WTC11 (cell line): ENCODE results near the gene GIT1. TPM values are rescaled to one million over a fixed set of nuclear protein-coding genes. Genes with fewer than 3 reads are reported as not detected.

Source experiments
- ATF1 ChIP-seq: sonication (generic); formaldehyde crosslinking; IDR thresholded peaks from 2 replicates; pipeline ENCODE4 v1.8.1; 2023; ENCODE audit warnings: mild to moderate bottlenecking, moderate library complexity, missing genetic modification reagents
- ATF3 ChIP-seq: sonication (generic); formaldehyde crosslinking; conservative IDR thresholded peaks from 2 replicates; pipeline ENCODE4 v1.8.1; 2022; ENCODE audit warnings: mild to moderate bottlenecking, missing genetic modification reagents
- ATF6 ChIP-seq: sonication (generic); formaldehyde crosslinking; IDR thresholded peaks from 2 replicates; pipeline ENCODE4 v1.8.1; 2023; ENCODE audit warnings: mild to moderate bottlenecking, missing genetic modification reagents
- CBFB ChIP-seq: sonication (generic); formaldehyde crosslinking; IDR thresholded peaks from 2 replicates; pipeline ENCODE4 v1.8.1; 2022; ENCODE audit warnings: mild to moderate bottlenecking, low read depth, missing genetic modification reagents
- CTCF ChIP-seq: fragments of 200-600 bp; IDR thresholded peaks from 2 replicates; pipeline ENCODE4 v1.8.0; 2022; ENCODE audit warnings: antibody characterized with exemption
- ERG ChIP-seq: fragments of 250-450 bp; sonication (Bioruptor Pico); IDR thresholded peaks from 2 replicates; pipeline ENCODE4 v1.8.0; 2021; ENCODE audit warnings: mild to moderate bottlenecking
- ESRRA ChIP-seq: sonication (generic); formaldehyde crosslinking; IDR thresholded peaks from 2 replicates; pipeline ENCODE4 v1.8.1; 2022; ENCODE audit warnings: mild to moderate bottlenecking, missing genetic modification reagents, borderline replicate concordance
- GTF2I ChIP-seq: fragments of 250-450 bp; sonication (Bioruptor Pico); conservative IDR thresholded peaks from 2 replicates; pipeline ENCODE4 v1.4.0; 2021; ENCODE audit warnings: mild to moderate bottlenecking
- HMGXB4 ChIP-seq: sonication (generic); formaldehyde crosslinking; IDR thresholded peaks from 2 replicates; pipeline ENCODE4 v1.8.1; 2023; ENCODE audit warnings: mild to moderate bottlenecking, moderate library complexity, missing genetic modification reagents
- IRF1 ChIP-seq: sonication (generic); formaldehyde crosslinking; IDR thresholded peaks from 2 replicates; pipeline ENCODE4 v1.8.0; 2023; ENCODE audit warnings: missing genetic modification reagents
- KAT7 ChIP-seq: sonication (generic); formaldehyde crosslinking; IDR thresholded peaks from 2 replicates; pipeline ENCODE4 v1.8.1; 2023; ENCODE audit warnings: missing genetic modification reagents, mild to moderate bottlenecking, borderline replicate concordance
- MAX ChIP-seq: sonication (generic); formaldehyde crosslinking; IDR thresholded peaks from 2 replicates; pipeline ENCODE4 v1.8.0; 2022; ENCODE audit warnings: mild to moderate bottlenecking, missing genetic modification reagents
- NR1H2 ChIP-seq: sonication (generic); formaldehyde crosslinking; IDR thresholded peaks from 2 replicates; pipeline ENCODE4 v1.9.0; 2021; ENCODE audit warnings: mild to moderate bottlenecking, moderate library complexity, missing genetic modification reagents
- NR2C2 ChIP-seq: sonication (generic); formaldehyde crosslinking; IDR thresholded peaks from 2 replicates; pipeline ENCODE4 v1.8.0; 2022; ENCODE audit warnings: mild to moderate bottlenecking, missing genetic modification reagents
- PRDM15 ChIP-seq: sonication (generic); formaldehyde crosslinking; IDR thresholded peaks from 2 replicates; pipeline ENCODE4 v1.8.0; 2022; ENCODE audit warnings: missing genetic modification reagents
- RELA ChIP-seq: sonication (generic); formaldehyde crosslinking; IDR thresholded peaks from 2 replicates; pipeline ENCODE4 v1.8.1; 2022; ENCODE audit warnings: missing genetic modification reagents, mild to moderate bottlenecking, borderline replicate concordance
- USF2 ChIP-seq: sonication (generic); formaldehyde crosslinking; IDR thresholded peaks from 2 replicates; pipeline ENCODE4 v1.8.1; 2023; ENCODE audit warnings: mild to moderate bottlenecking, missing genetic modification reagents, moderate library complexity
- ZNF263 ChIP-seq: sonication (generic); formaldehyde crosslinking; IDR thresholded peaks from 2 replicates; pipeline ENCODE4 v1.8.1; 2022; ENCODE audit warnings: low read depth, mild to moderate bottlenecking, moderate library complexity, missing genetic modification reagents
- ZNF423 ChIP-seq: fragments of 250-450 bp; sonication (Bioruptor Pico); IDR thresholded peaks from 2 replicates; pipeline ENCODE4 v2.1.2; 2022; ENCODE audit warnings: mild to moderate bottlenecking, moderate library complexity
- ZNF532 ChIP-seq: fragments of 250-450 bp; sonication (Bioruptor Pico); IDR thresholded peaks from 2 replicates; pipeline ENCODE4 v1.9.0; 2021; ENCODE audit warnings: mild to moderate bottlenecking, borderline replicate concordance
- ZNF671 ChIP-seq: fragments of 250-450 bp; sonication (Bioruptor Pico); IDR thresholded peaks from 2 replicates; pipeline ENCODE4 v1.8.0; 2021; ENCODE audit warnings: mild to moderate bottlenecking
- total RNA-seq: library from RNA; stranded (reverse); gene quantifications from 3 replicates; pipeline ENCODE4 v1.2.3, GENCODE V29; 2021

Gene GIT1
- total RNA-seq, 1 experiment from 2014 or later, result 66.9 TPM

- TF ChIP-seq USF2 (CRISPR knock-in tag) (peak; percentile 83), IRF1 (peak; percentile 89), ERG (CRISPR knock-in tag) (no peak), ATF3 (CRISPR knock-in tag) (0 out of 2 replicates have a peak, but pooled peaks have one; percentile 70), GTF2I (CRISPR knock-in tag) (no peak), PRDM15 (CRISPR knock-in tag) (peak; percentile 82), ATF1 (CRISPR knock-in tag) (0 out of 2 replicates have a peak, but pooled peaks have one; percentile 88), ZNF263 (peak; percentile 71), CTCF (peak; percentile 85), ATF6 (CRISPR knock-in tag) (no peak), ZNF532 (CRISPR knock-in tag) (no peak), RELA (peak; percentile 85; the same call in 1 of the 2 replicates), KAT7 (CRISPR knock-in tag) (peak; percentile 84; the same call in 1 of the 2 replicates), NR1H2 (CRISPR knock-in tag) (no peak), MAX (CRISPR knock-in tag) (peak; percentile 100), HMGXB4 (CRISPR knock-in tag) (peak; percentile 98), CBFB (peak; percentile 88), ESRRA (0 out of 2 replicates have a peak, but pooled peaks have one; percentile 79), ZNF671 (CRISPR knock-in tag) (no peak), NR2C2 (CRISPR knock-in tag) (no peak), ZNF423 (no peak)
These were observed 23.9 kb upstream of the GIT1 start (continued) for GRCh38 chr17:29613352-29613837.
